ENCODE data around the gene GNG7. TPM values are rescaled to one million over a fixed set of nuclear protein-coding genes. Genes with fewer than 3 reads are reported as not detected.

Gene GNG7
- total and polyA plus RNA-seq, 2 donors (not counting 3 experiments of a cell fraction or from before 2014, with no cell fraction given): 0.29 to 0.84 TPM

GRCh38 chr19:2492870-2493269, 209.6 kb downstream of the GNG7 start:
- Histone ChIP-seq H3K27me3 (ENCODE audit: control insufficient read depth in 2 of 2, insufficient read depth in 2 of 2, low read length in 2 of 2) (no peaks in the 10 kb centered on the region), H3K4me2 (ENCODE audit: insufficient read depth, low read length) (no peak overlapping the region), H3K4me3 (replicated peaks in 1 of 3; ENCODE audit: insufficient read depth in 1 of 3, low read depth in 1 of 3, low read length in 3 of 3) (no peak overlapping the region), H3K9me1 (replicated peaks; ENCODE audit: control insufficient read depth, extremely low read depth, insufficient read depth, low read length) (no peaks in the 10 kb centered on the region), H3K9ac (replicated peaks; ENCODE audit: extremely low read depth, insufficient read depth, low read length) (no peak overlapping the region), H4K20me1 (replicated peaks; ENCODE audit: control insufficient read depth, extremely low read depth, insufficient read depth, low read length) (no peaks in the 10 kb centered on the region), H3K4me1 (ENCODE audit: control insufficient read depth, extremely low read depth, insufficient read depth, low read length) (peaks cover 28% of the 10 kb centered on the region), H3K27ac (ENCODE audit: insufficient read depth, low read depth, low read length) (no peak overlapping the region), H2AFZ (ENCODE audit: low read depth, low read length) (no peak overlapping the region), H3K36me3 (ENCODE audit: control insufficient read depth in 2 of 2, extremely low read depth in 1 of 2, insufficient read depth in 2 of 2, low read length in 2 of 2) (no peaks in the 10 kb centered on the region), H3K79me2 (ENCODE audit: control insufficient read depth, insufficient read depth, low read length) (no peaks in the 10 kb centered on the region), H3K9me3 (replicated peaks; ENCODE audit: control insufficient read depth, insufficient read depth, low read length) (no peaks in the 10 kb centered on the region)
- no peak for TF ChIP-seq FOS (IDR thresholded peaks at IDR 0.05; ENCODE audit: borderline replicate concordance, insufficient read depth, low read length)
- TF ChIP-seq MYC (IDR thresholded peaks at IDR 0.05; ENCODE audit: low read depth, low read length): no peak
- TF ChIP-seq CTCF (IDR thresholded peaks at IDR 0.05; ENCODE audit: extremely low read depth in 1 of 2, insufficient read depth in 1 of 2, low read depth in 1 of 2, low read length in 2 of 2): no peak
- TF ChIP-seq POLR2A (IDR thresholded peaks at IDR 0.05; ENCODE audit: low read depth, low read length): no peak
- TF ChIP-seq GATA2 (IDR thresholded peaks at IDR 0.05; ENCODE audit: insufficient read depth, insufficient read length, low read depth, low read length): no peak
- TF ChIP-seq JUN (IDR thresholded peaks at IDR 0.05; ENCODE audit: borderline replicate concordance, insufficient read depth, insufficient read length, low read depth): no peak
- no peak for TF ChIP-seq EZH2 (IDR thresholded peaks at IDR 0.05; ENCODE audit: borderline replicate concordance, low read depth, low read length, severe bottlenecking)
- TF ChIP-seq POLR2AphosphoS5 (IDR thresholded peaks at IDR 0.05; ENCODE audit: insufficient read depth, low read depth, low read length): no peak
- DNase-seq (ENCODE audit: low read depth, low spot score): no peak
- dilution Hi-C loops (cut with MboI; ENCODE audit: extremely low pct_ligation_motif_present, low sequenced_read_pairs) (no loop called here), intact Hi-C loops (cut with micrococcal nuclease) (no loop called here)
- ChIA-PET POLR2A (no interaction called here), CTCF (no interaction called here)
- no peak for FAIRE-seq
- no TSS peak for BruUV-seq (replicated peaks)

Data from endothelial cell of umbilical vein (primary cell).